RWPE2 (cell line): ENCODE data around the gene PDIA5.

Experiments
- ATAC-seq: fragments of 200-7000 bp; cut with Tn5 transposase; 3 replicates; pipeline ENCODE4 v1.9.1; 2021; ENCODE audit warnings: low read depth
- DNase-seq: peaks from one replicate; pipeline ENCODE4 v3.0.0-alpha.2; 2020; ENCODE audit warnings: low spot score
- H3K27ac ChIP-seq: fragments of 450-650 bp; 2 replicates; pipeline ENCODE4 v1.5.1; 2017; ENCODE audit warnings: mild to moderate bottlenecking; ENCODE audit not compliant: poor library complexity, severe bottlenecking
- H3K27me3 ChIP-seq: fragments of 250-450 bp; sonication (Bioruptor Pico); 2 replicates; pipeline ENCODE4 v1.5.1; 2021; ENCODE audit warnings: mild to moderate bottlenecking, moderate library complexity; ENCODE audit not compliant: insufficient read depth, poor library complexity, severe bottlenecking
- H3K36me3 ChIP-seq: fragments of 250-450 bp; sonication (Bioruptor Pico); 2 replicates; pipeline ENCODE4 v1.5.1; 2020; ENCODE audit warnings: low read depth, mild to moderate bottlenecking, moderate library complexity
- H3K4me1 ChIP-seq: fragments of 250-450 bp; sonication (Bioruptor Pico); 2 replicates; pipeline ENCODE4 v1.5.1; 2021; ENCODE audit warnings: mild to moderate bottlenecking, moderate library complexity; ENCODE audit not compliant: insufficient read depth, poor library complexity, severe bottlenecking
- H3K4me3 ChIP-seq: fragments of 250-450 bp; sonication (Bioruptor Pico); 2 replicates; pipeline ENCODE4 v1.5.1; 2021; ENCODE audit warnings: mild to moderate bottlenecking, moderate library complexity; ENCODE audit not compliant: severe bottlenecking
- H3K9me3 ChIP-seq: fragments of 250-450 bp; sonication (Bioruptor Pico); 2 replicates; pipeline ENCODE4 v1.5.1; 2021; ENCODE audit warnings: mild to moderate bottlenecking, moderate library complexity; ENCODE audit not compliant: severe bottlenecking
- CTCF ChIP-seq: fragments of 450-650 bp; IDR thresholded peaks from one replicate; pipeline ENCODE4 v1.5.1; 2017; ENCODE audit warnings: mild to moderate bottlenecking, moderate library complexity; ENCODE audit not compliant: poor library complexity, severe bottlenecking

Gene PDIA5

GRCh38 chr3:123038751-123039150 is 28.1 kb upstream of the PDIA5 start:
- Histone ChIP-seq H3K4me1 (peaks cover 4% of the 10 kb centered on the region), H3K4me3 (no peak overlapping the region), H3K36me3 (no peaks in the 10 kb centered on the region), H3K27me3 (no peaks in the 10 kb centered on the region), H3K9me3 (no peaks in the 10 kb centered on the region), H3K27ac (no peak overlapping the region)
- no peak for TF ChIP-seq CTCF
- DNase-seq: no peak
- no peak for ATAC-seq

GRCh38 chr3:123039178-123039577 is 27.6 kb upstream of the PDIA5 start:
- no peak for TF ChIP-seq CTCF
- Histone ChIP-seq H3K36me3 (no peaks in the 10 kb centered on the region), H3K27ac (no peak overlapping the region), H3K9me3 (no peaks in the 10 kb centered on the region), H3K4me3 (no peak overlapping the region), H3K4me1 (peaks cover 4% of the 10 kb centered on the region), H3K27me3 (no peaks in the 10 kb centered on the region)
- ATAC-seq (no peak), DNase-seq (no peak)

- Histone ChIP-seq H3K4me1 (no peaks in the 10 kb centered on the region), H3K27me3 (no peaks in the 10 kb centered on the region), H3K36me3 (no peaks in the 10 kb centered on the region), H3K4me3 (no peak overlapping the region), H3K27ac (no peak overlapping the region), H3K9me3 (no peaks in the 10 kb centered on the region)
- ATAC-seq: no peak
- no peak for TF ChIP-seq CTCF
- no peak for DNase-seq
These were observed 24.4 kb upstream of the PDIA5 start for GRCh38 chr3:123042413-123042812.

- Histone ChIP-seq H3K27ac (no peak overlapping the region), H3K9me3 (no peaks in the 10 kb centered on the region), H3K4me3 (no peak overlapping the region), H3K36me3 (no peaks in the 10 kb centered on the region), H3K27me3 (no peaks in the 10 kb centered on the region), H3K4me1 (no peaks in the 10 kb centered on the region)
- no peak for TF ChIP-seq CTCF
- ATAC-seq (no peak; the same call in 2 of the 3 replicates), DNase-seq (no peak)
These were observed 21.7 kb upstream of the PDIA5 start for GRCh38 chr3:123044981-123045763.
